Vagina (tissue), 2 donors: ENCODE measurements around the gene KLHL13. TPM values are rescaled to one million over a fixed set of nuclear protein-coding genes. Genes with fewer than 3 reads are reported as not detected.

Experiments used
- DNase-seq, 2 donors: peaks; one replicate each; pipeline ENCODE4 v3.0.0-alpha.2; 2017; ENCODE audit errors: extremely low spot score in 2 of 2
- H3K27ac ChIP-seq: fragments of 200-600 bp; sonication (generic); one replicate; pipeline ENCODE4 v1.5.1; 2019
- H3K27me3 ChIP-seq: fragments of 200-600 bp; sonication (generic); one replicate; pipeline ENCODE4 v1.5.1; 2019
- H3K36me3 ChIP-seq, 2 donors: fragments of 200-600 bp; sonication (generic); one replicate each; pipeline ENCODE4 v1.5.1; 2017 to 2019
- H3K4me1 ChIP-seq: fragments of 200-600 bp; sonication (generic); one replicate; pipeline ENCODE4 v1.5.1; 2019
- H3K4me3 ChIP-seq, 2 donors: fragments of 200-600 bp; sonication (generic); 1 replicate in 1 of 2; 2 replicates in 1 of 2; pipeline ENCODE4 v1.5.1; 2016 to 2019
- H3K9me3 ChIP-seq: fragments of 200-600 bp; sonication (generic); one replicate; pipeline ENCODE4 v1.5.1; 2019
- POLR2A ChIP-seq, 2 donors: fragments of 450-650 bp; IDR thresholded peaks; one replicate each; pipeline ENCODE4 v1.6.1; 2017; ENCODE audit warnings: antibody characterized with exemption in 2 of 2, mild to moderate bottlenecking in 2 of 2, moderate library complexity in 2 of 2
- POLR2AphosphoS5 ChIP-seq, 2 donors: sonication (generic); formaldehyde crosslinking; IDR thresholded peaks; one replicate each; pipeline ENCODE4 v1.9.0; 2017; ENCODE audit warnings: antibody characterized with exemption in 2 of 2, mild to moderate bottlenecking in 2 of 2, low read depth in 1 of 2; ENCODE audit not compliant: insufficient read depth in 1 of 2
- intact Hi-C: fragments of 100-400 bp; cut with DNase I; formaldehyde crosslinking; loops from one replicate; pipeline ENCODE4 v1.15.1; 2023
- total RNA-seq: library from RNA; depleted of rRNA; stranded (reverse); fragments of >200 nt; gene quantifications from one replicate; pipeline ENCODE4 v1.2.3, GENCODE V29; 2016
- TF ChIP-seq, protein P1 (sequence below), 3 experiments: fragments of 450-650 bp in 2 of 3; fragments of 200-600 bp in 1 of 3; sonication (generic) in 1 of 3; IDR thresholded peaks; one replicate each; pipeline ENCODE4 v1.5.1; 2017 to 2019; ENCODE audit warnings: antibody characterized with exemption in 3 of 3, mild to moderate bottlenecking in 2 of 3, moderate library complexity in 2 of 3

KLHL13 gene
- total RNA-seq, 1 donor from 2014 or later = 10.6 TPM

GRCh38 chrX:117989512-117989911 is 127.1 kb downstream of the KLHL13 start:
- TF ChIP-seq POLR2AphosphoS5 (IDR thresholded peaks at IDR 0.05; ENCODE audit: insufficient read depth in 1 of 2, low read depth in 1 of 2) = no peak
- TF ChIP-seq, protein P1, sequence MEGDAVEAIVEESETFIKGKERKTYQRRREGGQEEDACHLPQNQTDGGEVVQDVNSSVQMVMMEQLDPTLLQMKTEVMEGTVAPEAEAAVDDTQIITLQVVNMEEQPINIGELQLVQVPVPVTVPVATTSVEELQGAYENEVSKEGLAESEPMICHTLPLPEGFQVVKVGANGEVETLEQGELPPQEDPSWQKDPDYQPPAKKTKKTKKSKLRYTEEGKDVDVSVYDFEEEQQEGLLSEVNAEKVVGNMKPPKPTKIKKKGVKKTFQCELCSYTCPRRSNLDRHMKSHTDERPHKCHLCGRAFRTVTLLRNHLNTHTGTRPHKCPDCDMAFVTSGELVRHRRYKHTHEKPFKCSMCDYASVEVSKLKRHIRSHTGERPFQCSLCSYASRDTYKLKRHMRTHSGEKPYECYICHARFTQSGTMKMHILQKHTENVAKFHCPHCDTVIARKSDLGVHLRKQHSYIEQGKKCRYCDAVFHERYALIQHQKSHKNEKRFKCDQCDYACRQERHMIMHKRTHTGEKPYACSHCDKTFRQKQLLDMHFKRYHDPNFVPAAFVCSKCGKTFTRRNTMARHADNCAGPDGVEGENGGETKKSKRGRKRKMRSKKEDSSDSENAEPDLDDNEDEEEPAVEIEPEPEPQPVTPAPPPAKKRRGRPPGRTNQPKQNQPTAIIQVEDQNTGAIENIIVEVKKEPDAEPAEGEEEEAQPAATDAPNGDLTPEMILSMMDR (IDR thresholded peaks at IDR 0.05) = no peak
- no peak for TF ChIP-seq POLR2A (IDR thresholded peaks at IDR 0.05)

GRCh38 chrX:117987373-117987772 is 129.2 kb downstream of the KLHL13 start:
- H3K4me3 ChIP-seq = no peak overlapping the region
- H3K27me3 ChIP-seq = no peaks in the 10 kb centered on the region
- H3K36me3 ChIP-seq = no peaks in the 10 kb centered on the region
- no peak for DNase-seq
- TF ChIP-seq POLR2AphosphoS5 (IDR thresholded peaks at IDR 0.05; ENCODE audit: insufficient read depth in 1 of 2, low read depth in 1 of 2) (no peak), POLR2A (IDR thresholded peaks at IDR 0.05) (no peak)
- TF ChIP-seq, protein P1 (IDR thresholded peaks at IDR 0.05) = no peak
- H3K9me3 ChIP-seq = no peaks in the 10 kb centered on the region
- intact Hi-C loops = no loop called here
- H3K4me1 ChIP-seq = no peaks in the 10 kb centered on the region
- no peak overlapping the region for H3K27ac ChIP-seq

More at GRCh38 chrX:117989512-117989911, 127.1 kb downstream of the KLHL13 start:
- H3K36me3 ChIP-seq = no peaks in the 10 kb centered on the region
- no peak overlapping the region for H3K27ac ChIP-seq
- DNase-seq = no peak
- no peaks in the 10 kb centered on the region for H3K4me1 ChIP-seq
- H3K9me3 ChIP-seq = no peaks in the 10 kb centered on the region
- intact Hi-C loops = no loop called here
- H3K4me3 ChIP-seq = no peak overlapping the region
- H3K27me3 ChIP-seq = no peaks in the 10 kb centered on the region

GRCh38 chrX:117985241-117985640 is 131.4 kb downstream of the KLHL13 start:
- Histone ChIP-seq H3K27ac (no peak overlapping the region), H3K4me1 (no peaks in the 10 kb centered on the region), H3K9me3 (no peaks in the 10 kb centered on the region), H3K4me3 (no peak overlapping the region), H3K27me3 (no peaks in the 10 kb centered on the region), H3K36me3 (no peaks in the 10 kb centered on the region)
- intact Hi-C loops = no loop called here
- TF ChIP-seq POLR2AphosphoS5 (IDR thresholded peaks at IDR 0.05; ENCODE audit: insufficient read depth in 1 of 2, low read depth in 1 of 2) (no peak), POLR2A (IDR thresholded peaks at IDR 0.05) (no peak)
- TF ChIP-seq, protein P1 (IDR thresholded peaks at IDR 0.05) = no peak
- DNase-seq = no peak

DNA sequence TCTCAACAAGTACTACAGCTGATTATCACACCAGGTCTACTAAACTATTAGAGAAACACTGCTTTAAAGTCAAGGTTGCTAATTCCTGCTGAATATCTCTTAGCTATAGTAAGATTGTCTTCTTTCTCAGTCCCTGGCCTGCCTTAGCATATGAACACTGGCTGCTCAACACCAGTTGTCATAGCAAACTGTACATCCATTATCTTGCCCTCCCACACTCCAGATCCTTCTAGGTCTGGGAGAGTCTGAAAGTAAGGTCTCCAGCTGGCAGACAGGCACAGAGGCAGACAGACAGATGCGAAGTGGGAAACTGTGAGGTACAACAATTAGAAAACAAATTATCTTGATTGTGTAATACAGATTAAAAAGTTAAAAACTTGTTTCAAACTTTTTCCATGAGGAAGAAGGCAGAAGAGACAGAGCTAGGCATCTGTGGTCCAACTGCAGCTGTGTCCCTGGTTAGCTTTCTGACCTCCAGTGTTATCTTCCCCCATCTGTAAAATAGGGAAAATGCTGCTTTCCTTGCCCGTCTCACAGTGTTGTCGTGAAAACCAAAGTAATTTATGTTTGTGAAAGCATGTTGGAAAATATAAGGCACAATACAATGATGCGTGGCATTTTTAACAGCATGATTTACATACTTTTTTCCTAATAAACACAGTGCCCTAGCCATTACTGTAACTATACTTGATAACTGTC is 133.8 kb downstream of the KLHL13 start:
- Histone ChIP-seq H3K4me3 (no peak overlapping the region), H3K4me1 (no peaks in the 10 kb centered on the region), H3K27me3 (no peaks in the 10 kb centered on the region), H3K27ac (no peak overlapping the region), H3K36me3 (no peaks in the 10 kb centered on the region), H3K9me3 (no peaks in the 10 kb centered on the region)
- intact Hi-C loops = no loop called here
- no peak for DNase-seq
- TF ChIP-seq, protein P1 (IDR thresholded peaks at IDR 0.05) = no peak
- TF ChIP-seq POLR2AphosphoS5 (IDR thresholded peaks at IDR 0.05; ENCODE audit: insufficient read depth in 1 of 2, low read depth in 1 of 2) (no peak), POLR2A (IDR thresholded peaks at IDR 0.05) (no peak)

DNA sequence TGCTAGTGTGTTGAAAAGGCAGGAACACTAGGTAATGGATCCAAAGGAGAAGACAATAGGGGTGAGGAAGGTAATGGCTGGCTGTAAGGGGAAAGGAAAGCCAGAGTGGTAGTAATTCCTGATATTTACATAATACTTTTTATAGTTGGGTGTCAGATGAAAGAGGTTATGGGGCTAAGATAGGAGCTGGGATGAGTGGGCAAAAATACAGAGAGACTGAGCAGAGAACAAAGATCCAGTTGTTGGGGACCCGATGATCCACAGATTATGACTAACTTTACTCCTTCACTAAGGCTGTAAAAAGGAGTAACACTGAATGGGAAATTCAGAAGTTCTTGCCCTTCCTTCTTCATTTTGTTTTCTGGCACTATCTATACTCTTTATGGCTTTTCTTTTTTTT is 138.2 kb downstream of the KLHL13 start:
- H3K4me1 ChIP-seq = no peaks in the 10 kb centered on the region
- intact Hi-C loops = no loop called here

More for the DNA sequence above, 138.2 kb downstream of the KLHL13 start:
- Histone ChIP-seq H3K27ac (no peak overlapping the region), H3K9me3 (no peaks in the 10 kb centered on the region), H3K4me3 (no peak overlapping the region), H3K27me3 (no peaks in the 10 kb centered on the region), H3K36me3 (no peaks in the 10 kb centered on the region)
- TF ChIP-seq, protein P1 (IDR thresholded peaks at IDR 0.05) = no peak
- TF ChIP-seq POLR2AphosphoS5 (IDR thresholded peaks at IDR 0.05; ENCODE audit: insufficient read depth in 1 of 2, low read depth in 1 of 2) (no peak), POLR2A (IDR thresholded peaks at IDR 0.05) (no peak)
- DNase-seq = no peak
